Measurements from ENCODE around the gene PTPRO. TPM values are rescaled to one million over a fixed set of nuclear protein-coding genes. Genes with fewer than 3 reads are reported as not detected.

PTPRO gene
- total RNA-seq, 6 experiments from 2014 or later: 0.07 to 0.19 (median 0.09) TPM; not detected in 1

DNA sequence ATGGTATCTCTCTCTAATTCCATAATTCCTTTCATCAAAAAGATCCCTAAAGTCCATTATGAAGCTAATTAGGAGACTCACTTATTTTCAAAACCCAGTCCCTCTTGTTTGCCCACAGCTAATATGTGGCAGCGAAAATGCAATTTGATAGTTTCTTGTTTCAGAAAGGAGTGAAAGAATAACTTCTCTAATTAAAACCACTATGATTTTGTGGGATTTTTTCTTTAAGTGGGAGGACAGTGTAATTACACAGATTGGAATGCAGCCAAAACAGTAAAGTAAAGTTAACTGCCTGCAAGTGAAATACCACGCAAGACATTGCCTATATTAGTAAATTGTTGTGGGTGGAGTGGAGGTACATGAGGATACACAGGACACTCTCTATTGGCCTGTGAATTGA is 50.0 kb downstream of the PTPRO start:
- no peak for DNase-seq
- Mint-ChIP-seq H3K27ac (no peak overlapping the region), H3K4me3 (no peak overlapping the region), H3K9me3 (no peaks in the 10 kb centered on the region), H3K27me3 (ENCODE audit: insufficient read depth) (no peaks in the 10 kb centered on the region; the same call in 1 of the 2 replicates), H3K36me3 (ENCODE audit: low read depth) (no peaks in the 10 kb centered on the region), H3K4me1 (ENCODE audit: low read depth) (no peaks in the 10 kb centered on the region)
- TF ChIP-seq, protein P1, sequence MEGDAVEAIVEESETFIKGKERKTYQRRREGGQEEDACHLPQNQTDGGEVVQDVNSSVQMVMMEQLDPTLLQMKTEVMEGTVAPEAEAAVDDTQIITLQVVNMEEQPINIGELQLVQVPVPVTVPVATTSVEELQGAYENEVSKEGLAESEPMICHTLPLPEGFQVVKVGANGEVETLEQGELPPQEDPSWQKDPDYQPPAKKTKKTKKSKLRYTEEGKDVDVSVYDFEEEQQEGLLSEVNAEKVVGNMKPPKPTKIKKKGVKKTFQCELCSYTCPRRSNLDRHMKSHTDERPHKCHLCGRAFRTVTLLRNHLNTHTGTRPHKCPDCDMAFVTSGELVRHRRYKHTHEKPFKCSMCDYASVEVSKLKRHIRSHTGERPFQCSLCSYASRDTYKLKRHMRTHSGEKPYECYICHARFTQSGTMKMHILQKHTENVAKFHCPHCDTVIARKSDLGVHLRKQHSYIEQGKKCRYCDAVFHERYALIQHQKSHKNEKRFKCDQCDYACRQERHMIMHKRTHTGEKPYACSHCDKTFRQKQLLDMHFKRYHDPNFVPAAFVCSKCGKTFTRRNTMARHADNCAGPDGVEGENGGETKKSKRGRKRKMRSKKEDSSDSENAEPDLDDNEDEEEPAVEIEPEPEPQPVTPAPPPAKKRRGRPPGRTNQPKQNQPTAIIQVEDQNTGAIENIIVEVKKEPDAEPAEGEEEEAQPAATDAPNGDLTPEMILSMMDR (IDR thresholded peaks at IDR 0.05): no peak

- Mint-ChIP-seq H3K9me3 (no peaks in the 10 kb centered on the region), H3K4me1 (ENCODE audit: low read depth) (no peaks in the 10 kb centered on the region), H3K27me3 (ENCODE audit: insufficient read depth) (no peaks in the 10 kb centered on the region; the same call in none of the 2 replicates), H3K36me3 (ENCODE audit: low read depth) (no peaks in the 10 kb centered on the region), H3K4me3 (no peak overlapping the region), H3K27ac (no peak overlapping the region)
- DNase-seq: no peak
- TF ChIP-seq, protein P1 (IDR thresholded peaks at IDR 0.05): no peak
Observed at GRCh38 chr12:15387772-15388171, 65.5 kb downstream of the PTPRO start.

DNA sequence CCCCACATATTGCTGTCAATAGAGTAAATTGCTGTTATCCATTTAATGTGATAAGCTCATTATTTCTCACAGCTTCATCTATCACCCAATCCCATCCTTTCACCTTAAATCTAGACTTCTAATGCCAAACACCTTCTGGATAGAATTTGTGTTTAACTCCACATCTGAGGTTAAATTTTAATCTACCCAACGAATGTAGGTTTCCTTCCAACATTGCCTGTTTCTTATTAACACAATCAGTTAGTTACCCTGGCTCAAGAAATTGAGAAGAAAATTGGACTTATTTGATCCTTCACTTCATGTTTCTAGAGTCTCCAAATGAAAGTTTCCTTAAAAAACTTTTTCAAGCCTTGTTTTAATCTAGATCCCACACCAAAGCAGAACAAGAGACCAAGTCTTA is 67.3 kb downstream of the PTPRO start:
- Mint-ChIP-seq H3K9me3 (no peaks in the 10 kb centered on the region), H3K4me3 (no peak overlapping the region), H3K27ac (no peak overlapping the region), H3K27me3 (ENCODE audit: insufficient read depth) (no peaks in the 10 kb centered on the region; the same call in 1 of the 2 replicates), H3K4me1 (ENCODE audit: low read depth) (no peaks in the 10 kb centered on the region), H3K36me3 (ENCODE audit: low read depth) (no peaks in the 10 kb centered on the region)
- TF ChIP-seq, protein P1 (IDR thresholded peaks at IDR 0.05): no peak
- DNase-seq: no peak

DNA sequence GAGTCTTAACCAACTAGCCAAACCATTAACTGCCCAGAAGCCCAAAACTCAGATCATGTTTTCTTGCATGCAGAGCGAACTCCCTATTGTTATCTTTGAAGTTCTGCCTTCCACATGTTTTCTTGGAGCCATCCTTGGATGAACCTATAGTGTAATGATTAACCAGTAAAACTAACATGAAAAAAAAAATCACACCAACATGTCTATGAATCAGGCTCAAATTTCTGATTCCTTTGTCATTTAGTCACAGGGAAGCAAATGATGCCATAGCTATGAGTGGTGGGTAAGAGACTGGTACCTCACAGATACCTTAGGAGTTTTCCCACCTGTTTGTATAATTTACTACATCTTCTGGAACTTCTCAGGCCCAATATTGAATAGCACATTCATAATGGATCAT is 70.7 kb downstream of the PTPRO start:
- H3K36me3 Mint-ChIP-seq (ENCODE audit: low read depth): no peaks in the 10 kb centered on the region
- H3K27ac Mint-ChIP-seq: no peak overlapping the region
- DNase-seq: no peak
- TF ChIP-seq, protein P1 (IDR thresholded peaks at IDR 0.05): no peak
- no peak overlapping the region for H3K4me3 Mint-ChIP-seq
- H3K4me1 Mint-ChIP-seq (ENCODE audit: low read depth): no peaks in the 10 kb centered on the region
- H3K27me3 Mint-ChIP-seq (ENCODE audit: insufficient read depth): no peaks in the 10 kb centered on the region; the same call in 1 of the 2 replicates
- no peaks in the 10 kb centered on the region for H3K9me3 Mint-ChIP-seq

DNA sequence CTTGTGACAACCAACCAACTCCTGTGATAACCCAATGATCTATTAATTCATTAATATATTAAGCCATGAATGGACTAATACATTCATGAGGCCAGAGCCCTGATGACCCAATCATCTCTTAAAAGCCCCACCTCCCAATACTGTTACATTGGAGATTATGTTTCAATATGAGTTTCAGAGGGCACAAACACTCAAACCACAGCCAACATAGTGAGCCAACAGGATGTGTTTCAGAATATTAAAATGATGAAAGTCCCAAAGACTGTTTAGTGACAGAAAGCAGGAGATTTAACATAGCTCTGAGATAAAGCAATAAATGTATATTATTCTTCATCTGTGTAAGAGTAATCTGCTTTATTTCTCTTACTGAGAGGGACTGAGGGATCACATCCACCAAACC is 71.7 kb downstream of the PTPRO start:
- Mint-ChIP-seq H3K36me3 (ENCODE audit: low read depth) (no peaks in the 10 kb centered on the region), H3K4me3 (no peak overlapping the region), H3K27ac (no peak overlapping the region), H3K9me3 (no peaks in the 10 kb centered on the region), H3K27me3 (ENCODE audit: insufficient read depth) (no peaks in the 10 kb centered on the region; the same call in 1 of the 2 replicates), H3K4me1 (ENCODE audit: low read depth) (no peaks in the 10 kb centered on the region)
- TF ChIP-seq, protein P1 (IDR thresholded peaks at IDR 0.05): no peak
- DNase-seq: no peak

DNA sequence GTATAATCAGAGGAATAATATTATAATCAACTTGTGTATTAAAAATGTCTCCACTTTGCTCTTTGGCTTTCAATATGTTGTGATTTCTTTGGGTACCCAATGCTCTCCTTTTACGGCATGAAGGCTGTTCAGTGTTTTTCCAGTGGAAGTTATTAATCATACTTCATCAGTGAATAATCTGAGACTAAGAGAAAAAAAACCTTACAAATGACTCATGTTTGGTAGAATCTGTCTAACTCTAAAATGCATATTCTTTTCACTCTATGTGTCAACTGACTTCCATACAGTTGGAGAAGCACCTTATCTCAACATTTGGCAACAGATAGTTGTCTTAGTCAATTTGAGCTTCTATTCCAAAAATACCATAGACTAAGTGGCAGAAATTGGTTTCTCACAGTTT is 82.2 kb downstream of the PTPRO start:
- Mint-ChIP-seq H3K4me1 (ENCODE audit: low read depth) (peaks cover 9% of the 10 kb centered on the region), H3K27ac (no peak overlapping the region), H3K4me3 (no peak overlapping the region), H3K9me3 (no peaks in the 10 kb centered on the region), H3K36me3 (ENCODE audit: low read depth) (no peaks in the 10 kb centered on the region), H3K27me3 (ENCODE audit: insufficient read depth) (no peaks in the 10 kb centered on the region)
- TF ChIP-seq, protein P1 (IDR thresholded peaks at IDR 0.05): no peak
- peak; percentile 31 for DNase-seq
